ENCODE data around the gene ZNF846. TPM values are rescaled to one million over a fixed set of nuclear protein-coding genes. Genes with fewer than 3 reads are reported as not detected.

The ZNF846 gene
- total and polyA plus RNA-seq, 9 of the 15 experiments (the other 6 are each of a cell fraction or from before 2014, with no cell fraction given), result 4.1 to 8.7 (median 7.8) TPM

DNA sequence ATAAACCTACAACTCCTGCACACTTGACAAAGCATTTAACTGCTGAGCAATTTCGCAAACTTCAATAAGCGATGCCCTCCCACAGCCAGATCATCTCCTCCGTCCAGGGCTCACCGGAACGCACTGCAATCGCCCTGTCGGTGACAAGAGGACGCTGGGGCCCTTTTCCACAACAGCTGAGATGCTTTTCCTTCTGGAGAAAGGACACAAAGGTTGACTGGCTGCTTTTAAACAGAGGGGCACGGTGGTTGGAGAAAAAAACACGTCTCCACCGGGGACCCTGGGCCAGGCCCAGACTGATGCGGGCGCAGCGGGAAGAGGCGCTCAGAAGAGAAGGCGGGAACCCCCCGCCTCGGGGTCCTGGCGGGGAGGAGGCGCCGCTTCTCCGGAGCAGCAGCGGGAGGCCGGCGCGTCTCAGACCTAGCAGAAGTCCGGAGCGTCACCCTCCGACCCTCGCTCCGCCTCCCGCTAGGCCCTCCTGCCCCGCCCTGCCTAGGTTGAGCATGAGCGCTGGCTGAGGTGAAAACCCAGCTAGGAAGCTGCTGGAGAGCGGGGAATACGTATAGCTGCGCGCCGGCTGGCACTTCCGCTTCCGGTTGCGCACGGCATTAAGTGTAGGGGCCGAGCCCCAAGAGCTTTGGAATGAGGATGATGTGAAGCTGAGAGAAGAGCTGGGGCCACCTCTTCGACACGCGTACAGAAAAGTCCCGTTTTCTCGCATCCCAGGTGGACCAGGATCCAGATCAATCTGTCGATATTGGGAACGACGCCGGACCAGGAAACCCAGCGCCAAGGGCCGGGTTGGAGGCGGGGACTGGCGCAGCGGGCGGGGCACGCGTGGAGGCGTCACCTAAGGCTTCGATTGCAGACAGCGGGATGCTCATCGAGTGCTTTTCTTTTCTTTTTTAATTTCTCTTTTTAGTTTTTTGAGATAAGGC lies at the start of gene ZNF846 (continued):
- TF ChIP-seq, protein P1, sequence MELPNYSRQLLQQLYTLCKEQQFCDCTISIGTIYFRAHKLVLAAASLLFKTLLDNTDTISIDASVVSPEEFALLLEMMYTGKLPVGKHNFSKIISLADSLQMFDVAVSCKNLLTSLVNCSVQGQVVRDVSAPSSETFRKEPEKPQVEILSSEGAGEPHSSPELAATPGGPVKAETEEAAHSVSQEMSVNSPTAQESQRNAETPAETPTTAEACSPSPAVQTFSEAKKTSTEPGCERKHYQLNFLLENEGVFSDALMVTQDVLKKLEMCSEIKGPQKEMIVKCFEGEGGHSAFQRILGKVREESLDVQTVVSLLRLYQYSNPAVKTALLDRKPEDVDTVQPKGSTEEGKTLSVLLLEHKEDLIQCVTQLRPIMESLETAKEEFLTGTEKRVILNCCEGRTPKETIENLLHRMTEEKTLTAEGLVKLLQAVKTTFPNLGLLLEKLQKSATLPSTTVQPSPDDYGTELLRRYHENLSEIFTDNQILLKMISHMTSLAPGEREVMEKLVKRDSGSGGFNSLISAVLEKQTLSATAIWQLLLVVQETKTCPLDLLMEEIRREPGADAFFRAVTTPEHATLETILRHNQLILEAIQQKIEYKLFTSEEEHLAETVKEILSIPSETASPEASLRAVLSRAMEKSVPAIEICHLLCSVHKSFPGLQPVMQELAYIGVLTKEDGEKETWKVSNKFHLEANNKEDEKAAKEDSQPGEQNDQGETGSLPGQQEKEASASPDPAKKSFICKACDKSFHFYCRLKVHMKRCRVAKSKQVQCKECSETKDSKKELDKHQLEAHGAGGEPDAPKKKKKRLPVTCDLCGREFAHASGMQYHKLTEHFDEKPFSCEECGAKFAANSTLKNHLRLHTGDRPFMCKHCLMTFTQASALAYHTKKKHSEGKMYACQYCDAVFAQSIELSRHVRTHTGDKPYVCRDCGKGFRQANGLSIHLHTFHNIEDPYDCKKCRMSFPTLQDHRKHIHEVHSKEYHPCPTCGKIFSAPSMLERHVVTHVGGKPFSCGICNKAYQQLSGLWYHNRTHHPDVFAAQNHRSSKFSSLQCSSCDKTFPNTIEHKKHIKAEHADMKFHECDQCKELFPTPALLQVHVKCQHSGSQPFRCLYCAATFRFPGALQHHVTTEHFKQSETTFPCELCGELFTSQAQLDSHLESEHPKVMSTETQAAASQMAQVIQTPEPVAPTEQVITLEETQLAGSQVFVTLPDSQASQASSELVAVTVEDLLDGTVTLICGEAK (IDR thresholded peaks at IDR 0.05), result peak; percentile 100
- TF ChIP-seq, protein P1 (CRISPR knock-in tag; IDR thresholded peaks at IDR 0.05), result no peak
- TF ChIP-seq GTF2F1 (IDR thresholded peaks at IDR 0.05; ENCODE audit: low read depth, low read length) (0 out of 2 replicates have a peak, but pooled peaks have one; percentile 27), C11orf30 (IDR thresholded peaks at IDR 0.05; ENCODE audit: low read depth) (peak; percentile 91), SMAD4 (CRISPR knock-in tag; conservative IDR thresholded peaks at IDR 0.05) (peak; percentile 76), ZNF764 (CRISPR knock-in tag; IDR thresholded peaks at IDR 0.05; ENCODE audit: low read depth) (no peak), DPF2 (IDR thresholded peaks at IDR 0.05) (peak; percentile 65), CBX1 (IDR thresholded peaks at IDR 0.05; ENCODE audit: low read depth) (peak; percentile 94), ZC3H11A (IDR thresholded peaks at IDR 0.05; ENCODE audit: low read depth, low read length) (0 out of 2 replicates have a peak, but pooled peaks have one; percentile 19), FOSL1 (tag; conservative IDR thresholded peaks at IDR 0.05) (peak; percentile 68), PHF21A (IDR thresholded peaks at IDR 0.05; ENCODE audit: borderline replicate concordance, low read depth) (no peak)
- TF ChIP-seq, protein P2, sequence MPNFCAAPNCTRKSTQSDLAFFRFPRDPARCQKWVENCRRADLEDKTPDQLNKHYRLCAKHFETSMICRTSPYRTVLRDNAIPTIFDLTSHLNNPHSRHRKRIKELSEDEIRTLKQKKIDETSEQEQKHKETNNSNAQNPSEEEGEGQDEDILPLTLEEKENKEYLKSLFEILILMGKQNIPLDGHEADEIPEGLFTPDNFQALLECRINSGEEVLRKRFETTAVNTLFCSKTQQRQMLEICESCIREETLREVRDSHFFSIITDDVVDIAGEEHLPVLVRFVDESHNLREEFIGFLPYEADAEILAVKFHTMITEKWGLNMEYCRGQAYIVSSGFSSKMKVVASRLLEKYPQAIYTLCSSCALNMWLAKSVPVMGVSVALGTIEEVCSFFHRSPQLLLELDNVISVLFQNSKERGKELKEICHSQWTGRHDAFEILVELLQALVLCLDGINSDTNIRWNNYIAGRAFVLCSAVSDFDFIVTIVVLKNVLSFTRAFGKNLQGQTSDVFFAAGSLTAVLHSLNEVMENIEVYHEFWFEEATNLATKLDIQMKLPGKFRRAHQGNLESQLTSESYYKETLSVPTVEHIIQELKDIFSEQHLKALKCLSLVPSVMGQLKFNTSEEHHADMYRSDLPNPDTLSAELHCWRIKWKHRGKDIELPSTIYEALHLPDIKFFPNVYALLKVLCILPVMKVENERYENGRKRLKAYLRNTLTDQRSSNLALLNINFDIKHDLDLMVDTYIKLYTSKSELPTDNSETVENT (CRISPR knock-in tag; IDR thresholded peaks at IDR 0.05), result no peak
- TF ChIP-seq, protein P3, sequence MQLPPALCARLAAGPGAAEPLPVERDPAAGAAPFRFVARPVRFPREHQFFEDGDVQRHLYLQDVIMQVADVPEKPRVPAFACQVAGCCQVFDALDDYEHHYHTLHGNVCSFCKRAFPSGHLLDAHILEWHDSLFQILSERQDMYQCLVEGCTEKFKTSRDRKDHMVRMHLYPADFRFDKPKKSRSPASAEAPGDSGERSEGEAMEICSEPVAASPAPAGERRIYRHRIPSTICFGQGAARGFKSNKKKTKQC (CRISPR knock-in tag; IDR thresholded peaks at IDR 0.05), result peak; percentile 24; the same call in 1 of the 2 replicates
- TF ChIP-seq, protein P4, sequence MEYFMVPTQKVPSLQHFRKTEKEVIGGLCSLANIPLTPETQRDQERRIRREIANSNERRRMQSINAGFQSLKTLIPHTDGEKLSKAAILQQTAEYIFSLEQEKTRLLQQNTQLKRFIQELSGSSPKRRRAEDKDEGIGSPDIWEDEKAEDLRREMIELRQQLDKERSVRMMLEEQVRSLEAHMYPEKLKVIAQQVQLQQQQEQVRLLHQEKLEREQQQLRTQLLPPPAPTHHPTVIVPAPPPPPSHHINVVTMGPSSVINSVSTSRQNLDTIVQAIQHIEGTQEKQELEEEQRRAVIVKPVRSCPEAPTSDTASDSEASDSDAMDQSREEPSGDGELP (CRISPR knock-in tag; IDR thresholded peaks at IDR 0.05; ENCODE audit: borderline replicate concordance), result peak; percentile 89

All from K562 (cell line).